Measurements from ENCODE around the gene OPN1MW.
"Not testable (repeated sequence)": the region's sequence is repeated elsewhere in the genome, so short reads cannot be mapped to it uniquely, and the experiment has no call there.

OPN1MW gene

GRCh38 chrX:154182296-154182695 lies at the start of gene OPN1MW:
Gene OPN1MW, plus strand, starts transcription at chrX:154182596. Its CDS starts 82 bp downstream, at chrX:154182678.
- not testable (repeated sequence) for DNase-seq

GRCh38 chrX:154135458-154136229 lies 46.8 kb upstream of the OPN1MW start:
- DNase-seq: no peak

- no peak for DNase-seq
These were observed 45.7 kb upstream of the OPN1MW start for GRCh38 chrX:154136627-154137161.

GRCh38 chrX:154138857-154139256 lies 43.5 kb upstream of the OPN1MW start:
- DNase-seq: no peak

GRCh38 chrX:154140206-154140605 lies 42.2 kb upstream of the OPN1MW start:
- DNase-seq: no peak

GRCh38 chrX:154140742-154141141 lies 41.7 kb upstream of the OPN1MW start:
- DNase-seq: no peak

GRCh38 chrX:154142386-154142785 lies 40.0 kb upstream of the OPN1MW start:
- DNase-seq: no peak

GRCh38 chrX:154142950-154143745 lies 39.2 kb upstream of the OPN1MW start:
- DNase-seq: no peak

GRCh38 chrX:154144010-154144409 lies 38.4 kb upstream of the OPN1MW start, which contains the start of gene OPN1LW:
Gene OPN1LW, plus strand, starts transcription at chrX:154144243. Its CDS starts 41 bp downstream, at chrX:154144284.
- DNase-seq: not testable (repeated sequence)

- not testable (repeated sequence) for DNase-seq
These were observed 31.4 kb upstream of the OPN1MW start for GRCh38 chrX:154151030-154151429.

GRCh38 chrX:154156221-154156620 lies 26.2 kb upstream of the OPN1MW start:
- not testable (repeated sequence) for DNase-seq

GRCh38 chrX:154157207-154157606 lies 25.2 kb upstream of the OPN1MW start:
- DNase-seq: not testable (repeated sequence)

- DNase-seq: not testable (repeated sequence)
These were observed 23.1 kb upstream of the OPN1MW start for GRCh38 chrX:154159345-154159744.

GRCh38 chrX:154164902-154165301 lies 17.5 kb upstream of the OPN1MW start:
- DNase-seq: not testable (repeated sequence)

GRCh38 chrX:154168384-154168783 lies 14.0 kb upstream of the OPN1MW start:
- DNase-seq: not testable (repeated sequence)

- DNase-seq: not testable (repeated sequence)
These were observed 9.9 kb upstream of the OPN1MW start for GRCh38 chrX:154172535-154172943.

GRCh38 chrX:154174356-154174755 lies 8.0 kb upstream of the OPN1MW start:
- DNase-seq: not testable (repeated sequence)

- not testable (repeated sequence) for DNase-seq
These were observed 1.4 kb downstream of the OPN1MW start for GRCh38 chrX:154183794-154184193.

- not testable (repeated sequence) for DNase-seq
These were observed 10.4 kb downstream of the OPN1MW start for GRCh38 chrX:154192846-154193245.

- not testable (repeated sequence) for DNase-seq
These were observed 11.9 kb downstream of the OPN1MW start for GRCh38 chrX:154194316-154194715.

- not testable (repeated sequence) for DNase-seq
These were observed 14.1 kb downstream of the OPN1MW start for GRCh38 chrX:154196466-154196865.

GRCh38 chrX:154209670-154210418 lies 27.4 kb downstream of the OPN1MW start:
- DNase-seq: not testable (repeated sequence)

GRCh38 chrX:154211057-154211456 lies 28.7 kb downstream of the OPN1MW start:
- DNase-seq: not testable (repeated sequence)

All from NCI-H2107 (cell line).